Left ventricle myocardium superior (tissue), 1 donor: ENCODE measurements around the gene ATP2A3. TPM values are rescaled to one million over a fixed set of nuclear protein-coding genes. Genes with fewer than 3 reads are reported as not detected.

Source experiments
- ATAC-seq: fragments of 200-7000 bp; cut with Tn5 transposase; one replicate; pipeline ENCODE4 v1.9.1; 2020; ENCODE audit warnings: mild to moderate bottlenecking, moderate library complexity
- DNase-seq: peaks from one replicate; pipeline ENCODE4 v3.0.0-alpha.2; 2020
- intact Hi-C: fragments of 100-400 bp; cut with micrococcal nuclease; formaldehyde crosslinking; loops from one replicate; pipeline ENCODE4 v1.11.0; 2022
- total RNA-seq: library from RNA; stranded (reverse); fragmentation: NEBNext Ultra II Directional; extraction: Animal tissue kit (Norgen Biotek cat#: 25700); gene quantifications from one replicate; pipeline ENCODE4 v1.2.1, GENCODE V29; 2021
- donor health status: DM: no; HTN: yes; CAD: no; lungs with severe emphysema.

The ATP2A3 gene
- total RNA-seq, 1 donor from 2014 or later = 5.8 TPM

GRCh38 chr17:3887394-3887793 is 76.8 kb downstream of the ATP2A3 start:
- DNase-seq (no peak), ATAC-seq (no peak)
- intact Hi-C loops = no loop called here

GRCh38 chr17:3886776-3887175 is 77.5 kb downstream of the ATP2A3 start:
- intact Hi-C loops = no loop called here
- ATAC-seq (peak; percentile 15), DNase-seq (peak; percentile 48)

- no peak for ATAC-seq
- intact Hi-C loops = no loop called here
Observed at GRCh38 chr17:3885970-3886369, 78.3 kb downstream of the ATP2A3 start.

GRCh38 chr17:3885271-3885670 is 79.0 kb downstream of the ATP2A3 start:
- ATAC-seq (no peak), DNase-seq (no peak)
- intact Hi-C loops = no loop called here

More at GRCh38 chr17:3885970-3886369, 78.3 kb downstream of the ATP2A3 start:
- no peak for DNase-seq

- no peak for ATAC-seq
- no peak for DNase-seq
- intact Hi-C loops = no loop called here
Observed at GRCh38 chr17:3884188-3884587, 80.0 kb downstream of the ATP2A3 start.

- DNase-seq (no peak), ATAC-seq (no peak)
- intact Hi-C loops = no loop called here
Observed at GRCh38 chr17:3882276-3882675, 82.0 kb downstream of the ATP2A3 start.

- ATAC-seq (no peak), DNase-seq (no peak)
- intact Hi-C loops = no loop called here
Observed at GRCh38 chr17:3880983-3881382, 83.3 kb downstream of the ATP2A3 start.

- peak; percentile 51 for ATAC-seq
- intact Hi-C loops = loop anchor here (10.0 kb wide), 1 partner anchor 115 kb away; no protein-coding TSS in a partner anchor
- no peak for DNase-seq
Observed at GRCh38 chr17:3879591-3880417, 84.4 kb downstream of the ATP2A3 start.

- peak; percentile 79 for ATAC-seq
- intact Hi-C loops = loop anchor here (10.0 kb wide), 1 partner anchor 116 kb away; no protein-coding TSS in a partner anchor
- DNase-seq = peak; percentile 59
Observed at GRCh38 chr17:3879186-3879585, 85.1 kb downstream of the ATP2A3 start.

- intact Hi-C loops = loop anchor here (10.0 kb wide), 1 partner anchor 118 kb away; no protein-coding TSS in a partner anchor
- ATAC-seq = peak; percentile 46
- no peak for DNase-seq
Observed at GRCh38 chr17:3877220-3877619, 87.0 kb downstream of the ATP2A3 start.

- ATAC-seq = no peak
- DNase-seq = no peak
- intact Hi-C loops = loop anchor here (10.0 kb wide), 1 partner anchor 119 kb away; no protein-coding TSS in a partner anchor
Observed at GRCh38 chr17:3875317-3875716, 88.9 kb downstream of the ATP2A3 start.

Other genes starting within 250 kb of the ATP2A3 start
- gene HASPIN, start 240.5 kb downstream of the ATP2A3 start, total RNA-seq = 0.45 TPM
- gene ITGAE, start 163.2 kb downstream of the ATP2A3 start, total RNA-seq = 12.2 TPM
- gene NCBP3, start 118.2 kb downstream of the ATP2A3 start, total RNA-seq = 17.8 TPM
- 3.4 TPM for gene CAMKK1, start 71.4 kb downstream of the ATP2A3 start, total RNA-seq
- 0.17 TPM for gene P2RX1, start 48.0 kb downstream of the ATP2A3 start, total RNA-seq
- 33.5 TPM for gene ZZEF1, start 178.6 kb upstream of the ATP2A3 start, total RNA-seq
- 6.8 TPM for gene CYB5D2, start 178.8 kb upstream of the ATP2A3 start, total RNA-seq